Ishikawa (cell line): ENCODE data around the gene DDHD1.

Experiments
- CEBPB ChIP-seq: IDR thresholded peaks from 2 replicates; pipeline ENCODE4 v1.6.1; 2012
- TCF12 ChIP-seq: IDR thresholded peaks from 2 replicates; pipeline ENCODE4 v1.6.1; 2012; ENCODE audit warnings: low read depth
- USF1 ChIP-seq: IDR thresholded peaks from 2 replicates; pipeline ENCODE4 v1.6.1; 2012
- YY1 ChIP-seq: IDR thresholded peaks from 2 replicates; pipeline ENCODE4 v1.6.1; 2012; ENCODE audit warnings: low read depth
- ZBTB7A ChIP-seq: IDR thresholded peaks from 2 replicates; pipeline ENCODE4 v1.6.1; 2012; ENCODE audit warnings: low read depth

GRCh38 chr14:53127832-53128231, 25.3 kb downstream of the DDHD1 start:
- TF ChIP-seq YY1: no peak
- no peak for TF ChIP-seq ZBTB7A
- no peak for TF ChIP-seq USF1
- TF ChIP-seq CEBPB: no peak
- TF ChIP-seq TCF12: no peak
